Measurements from ENCODE around the gene FCER2.

The FCER2 gene

DNA sequence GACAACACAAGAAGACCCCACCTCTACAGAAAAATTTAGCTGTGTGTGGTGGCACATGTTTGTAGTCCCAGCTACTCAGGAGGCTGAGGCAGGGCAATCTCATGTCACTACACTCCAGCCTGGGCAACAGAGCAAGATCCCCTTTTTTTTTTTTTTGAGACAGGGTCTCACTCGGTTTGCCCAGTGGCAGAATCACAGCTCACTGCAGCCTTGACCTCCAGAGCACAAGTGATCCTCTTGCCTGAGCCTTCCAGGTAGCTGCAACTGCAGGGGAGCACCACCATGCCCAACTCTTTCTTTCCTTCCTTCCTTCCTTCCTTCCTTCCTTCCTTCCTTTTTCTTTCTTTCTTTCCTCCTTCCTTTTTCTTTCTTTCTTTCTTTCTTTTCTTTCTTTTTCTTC lies 34.2 kb upstream of the FCER2 start:
- no peak for TF ChIP-seq CTCF (IDR thresholded peaks at IDR 0.05; ENCODE audit: low read depth, low read length, poor library complexity, severe bottlenecking)
- no peak for TF ChIP-seq EZH2phosphoT487 (IDR thresholded peaks at IDR 0.05; ENCODE audit: borderline replicate concordance, low read length)
- H3K79me2 ChIP-seq (ENCODE audit: control insufficient read depth, low read length): no peaks in the 10 kb centered on the region
- H3K4me1 ChIP-seq (ENCODE audit: control insufficient read depth, low read length): no peaks in the 10 kb centered on the region
- peaks cover 7% of the 10 kb centered on the region for H3K27me3 ChIP-seq (ENCODE audit: control insufficient read depth, low read length)
- no peak overlapping the region for H3K27ac ChIP-seq (ENCODE audit: low read depth, low read length)
- no peaks in the 10 kb centered on the region for H3K9me3 ChIP-seq (ENCODE audit: control insufficient read depth, insufficient read depth, low read length)
- H3K36me3 ChIP-seq (ENCODE audit: control insufficient read depth, low read length): no peaks in the 10 kb centered on the region
- H3K4me2 ChIP-seq (ENCODE audit: low read length): no peak overlapping the region
- H3F3A ChIP-seq (ENCODE audit: control insufficient read depth, insufficient read depth): no peaks in the 10 kb centered on the region
- H4K20me1 ChIP-seq (ENCODE audit: control insufficient read depth, insufficient read depth, low read depth, low read length): no peaks in the 10 kb centered on the region
- no peak overlapping the region for H3K4me3 ChIP-seq (ENCODE audit: low read length)
- H3K9me2 ChIP-seq (replicated peaks; ENCODE audit: control insufficient read depth, low read length): no peaks in the 10 kb centered on the region

- no peaks in the 10 kb centered on the region for H3K9me3 ChIP-seq (ENCODE audit: control insufficient read depth, insufficient read depth, low read length)
These were observed 32.6 kb upstream of the FCER2 start for GRCh38 chr19:7734220-7735203.

GRCh38 chr19:7733376-7733775 lies 31.4 kb upstream of the FCER2 start:
- H3F3A ChIP-seq (ENCODE audit: control insufficient read depth, insufficient read depth): no peaks in the 10 kb centered on the region
- no peaks in the 10 kb centered on the region for H3K4me1 ChIP-seq (ENCODE audit: control insufficient read depth, low read length)
- H3K36me3 ChIP-seq (ENCODE audit: control insufficient read depth, low read length): no peaks in the 10 kb centered on the region
- H3K27me3 ChIP-seq (ENCODE audit: control insufficient read depth, low read length): peaks cover 17% of the 10 kb centered on the region
- no peaks in the 10 kb centered on the region for H3K9me2 ChIP-seq (replicated peaks; ENCODE audit: control insufficient read depth, low read length)
- H3K9me3 ChIP-seq (ENCODE audit: control insufficient read depth, insufficient read depth, low read length): no peaks in the 10 kb centered on the region
- TF ChIP-seq EZH2phosphoT487 (IDR thresholded peaks at IDR 0.05; ENCODE audit: borderline replicate concordance, low read length) (no peak), CTCF (IDR thresholded peaks at IDR 0.05; ENCODE audit: low read depth, low read length, poor library complexity, severe bottlenecking) (no peak)
- no peak overlapping the region for H3K4me2 ChIP-seq (ENCODE audit: low read length)
- H3K4me3 ChIP-seq (ENCODE audit: low read length): no peak overlapping the region
- no peak overlapping the region for H3K27ac ChIP-seq (ENCODE audit: low read depth, low read length)
- H4K20me1 ChIP-seq (ENCODE audit: control insufficient read depth, insufficient read depth, low read depth, low read length): no peaks in the 10 kb centered on the region
- H3K79me2 ChIP-seq (ENCODE audit: control insufficient read depth, low read length): no peaks in the 10 kb centered on the region

More at GRCh38 chr19:7734220-7735203, 32.6 kb upstream of the FCER2 start:
- H3K79me2 ChIP-seq (ENCODE audit: control insufficient read depth, low read length): no peaks in the 10 kb centered on the region
- H3K4me2 ChIP-seq (ENCODE audit: low read length): no peak overlapping the region
- no peaks in the 10 kb centered on the region for H4K20me1 ChIP-seq (ENCODE audit: control insufficient read depth, insufficient read depth, low read depth, low read length)
- no peak overlapping the region for H3K4me3 ChIP-seq (ENCODE audit: low read length)
- H3K9me2 ChIP-seq (replicated peaks; ENCODE audit: control insufficient read depth, low read length): no peaks in the 10 kb centered on the region
- TF ChIP-seq EZH2phosphoT487 (IDR thresholded peaks at IDR 0.05; ENCODE audit: borderline replicate concordance, low read length) (no peak), CTCF (IDR thresholded peaks at IDR 0.05; ENCODE audit: low read depth, low read length, poor library complexity, severe bottlenecking) (no peak)
- no peaks in the 10 kb centered on the region for H3F3A ChIP-seq (ENCODE audit: control insufficient read depth, insufficient read depth)
- peaks cover 7% of the 10 kb centered on the region for H3K27me3 ChIP-seq (ENCODE audit: control insufficient read depth, low read length)
- H3K4me1 ChIP-seq (ENCODE audit: control insufficient read depth, low read length): no peaks in the 10 kb centered on the region
- no peak overlapping the region for H3K27ac ChIP-seq (ENCODE audit: low read depth, low read length)
- no peaks in the 10 kb centered on the region for H3K36me3 ChIP-seq (ENCODE audit: control insufficient read depth, low read length)
